ENCODE measurements around the gene BTNL9.
"Not testable (repeated sequence)": the region's sequence is repeated elsewhere in the genome, so short reads cannot be mapped to it uniquely, and the experiment has no call there.

The BTNL9 gene

GRCh38 chr5:181043285-181044092, 3.4 kb downstream of the BTNL9 start:
- no peak for DNase-seq (ENCODE audit: low read depth)

GRCh38 chr5:181044093-181044599, 4.1 kb downstream of the BTNL9 start:
- DNase-seq (ENCODE audit: low read depth), result no peak

GRCh38 chr5:181044662-181045305, 4.7 kb downstream of the BTNL9 start:
- DNase-seq (ENCODE audit: low read depth), result no peak

GRCh38 chr5:181045316-181045715, 5.2 kb downstream of the BTNL9 start:
- DNase-seq (ENCODE audit: low read depth), result no peak

- not testable (repeated sequence) for DNase-seq (ENCODE audit: low read depth)
Measured at GRCh38 chr5:181045857-181046256, 5.8 kb downstream of the BTNL9 start.

- no peak for DNase-seq (ENCODE audit: low read depth)
Measured at GRCh38 chr5:181047288-181047687, 7.2 kb downstream of the BTNL9 start.

GRCh38 chr5:181047921-181048320, 7.9 kb downstream of the BTNL9 start:
- DNase-seq (ENCODE audit: low read depth), result no peak

- no peak for DNase-seq (ENCODE audit: low read depth)
Measured at GRCh38 chr5:181050016-181050415, 9.9 kb downstream of the BTNL9 start.

GRCh38 chr5:181051841-181052671, 12.0 kb downstream of the BTNL9 start:
- DNase-seq (ENCODE audit: low read depth), result no peak

- no peak for DNase-seq (ENCODE audit: low read depth)
Measured at GRCh38 chr5:181052672-181053487, 12.8 kb downstream of the BTNL9 start.

GRCh38 chr5:181053488-181054121, 13.5 kb downstream of the BTNL9 start:
- DNase-seq (ENCODE audit: low read depth), result no peak

- no peak for DNase-seq (ENCODE audit: low read depth)
Measured at GRCh38 chr5:181054138-181054537, 14.1 kb downstream of the BTNL9 start.

GRCh38 chr5:181054871-181055459, 14.9 kb downstream of the BTNL9 start:
- DNase-seq (ENCODE audit: low read depth), result no peak

GRCh38 chr5:181056431-181056830, 16.4 kb downstream of the BTNL9 start:
- DNase-seq (ENCODE audit: low read depth), result no peak

GRCh38 chr5:181058321-181058720, 18.3 kb downstream of the BTNL9 start:
- no peak for DNase-seq (ENCODE audit: low read depth)

- no peak for DNase-seq (ENCODE audit: low read depth)
Measured at GRCh38 chr5:181058786-181059296, 18.8 kb downstream of the BTNL9 start.

GRCh38 chr5:181059297-181060230, 19.5 kb downstream of the BTNL9 start:
- DNase-seq (ENCODE audit: low read depth), result no peak

- DNase-seq (ENCODE audit: low read depth), result no peak
Measured at GRCh38 chr5:181060231-181060590, 20.1 kb downstream of the BTNL9 start.

GRCh38 chr5:181060924-181061323, 20.9 kb downstream of the BTNL9 start:
- no peak for DNase-seq (ENCODE audit: low read depth)
